Endothelial cell of umbilical vein (primary cell): Measurements from ENCODE around the gene ABCB9. TPM values are rescaled to one million over a fixed set of nuclear protein-coding genes. Genes with fewer than 3 reads are reported as not detected.

Source experiments
- BruUV-seq: library from RNA; stranded (reverse); fragments of 400-500 nt; replicated peaks from 2 replicates; lab custom pipeline; 2021; lab: Mats Ljungman, UMichigan
- CTCF ChIA-PET: fragments of 300-600, 350-600 bp; sonication (Branson Sonifier 250); formaldehyde crosslinking; loops from one replicate; lab custom pipeline; 2021; ENCODE audit warnings: antibody characterized with exemption, inconsistent platforms; lab: Charles Lee
- POLR2A ChIA-PET: fragments of 300-600, 350-600 bp; sonication (Branson Sonifier 250); formaldehyde crosslinking; loops from one replicate; lab custom pipeline; 2021; ENCODE audit warnings: antibody characterized with exemption, inconsistent platforms; lab: Charles Lee
- DNase-seq: peaks from one replicate; pipeline ENCODE4 v3.0.0-alpha.2; 2011; ENCODE audit warnings: low read depth, low spot score
- FAIRE-seq: peaks from 2 replicates; lab custom pipeline; 2011; peaks lifted over from hg19 to GRCh38; lab: Jason Lieb, UNC
- H2AFZ ChIP-seq: 2 replicates; pipeline ENCODE4 v1.6.0; 2012; ENCODE audit warnings: low read depth, low read length, control low read depth, inconsistent platforms
- H3K27ac ChIP-seq: 2 replicates; pipeline ENCODE4 v1.5.1; 2011; ENCODE audit warnings: low read depth, mild to moderate bottlenecking, control low read depth, low read length, moderate library complexity; ENCODE audit not compliant: insufficient read depth
- H3K27me3 ChIP-seq, 2 experiments: 2 replicates each; pipeline versions ENCODE4 v1.6.0 to v1.6.1; 2011; ENCODE audit warnings: low read length in 2 of 2, mixed read lengths in 1 of 2; ENCODE audit not compliant: control insufficient read depth in 2 of 2, insufficient read depth in 2 of 2
- H3K36me3 ChIP-seq, 2 experiments: 2 replicates in 1 of 2; 3 replicates in 1 of 2; pipeline ENCODE4 v1.5.1; 2011; ENCODE audit warnings: low read length in 2 of 2, mild to moderate bottlenecking in 1 of 2, moderate library complexity in 1 of 2; ENCODE audit not compliant: control insufficient read depth in 2 of 2, insufficient read depth in 2 of 2; ENCODE audit errors: extremely low read depth in 1 of 2
- H3K4me1 ChIP-seq: 3 replicates; pipeline ENCODE4 v1.5.1; 2011; ENCODE audit warnings: mild to moderate bottlenecking, low read length; ENCODE audit not compliant: control insufficient read depth, insufficient read depth; ENCODE audit errors: extremely low read depth
- H3K4me2 ChIP-seq: 2 replicates; pipeline ENCODE4 v1.6.1; 2011; ENCODE audit warnings: low read length, control low read depth, mixed read lengths; ENCODE audit not compliant: insufficient read depth
- H3K4me3 ChIP-seq, 3 experiments: fragments of 200-600 bp in 1 of 3; sonication (generic), shearing (Covaris generic) in 1 of 3; replicated peaks in 1 of 3; 2 replicates each; pipeline ENCODE4 v1.5.1; 2011 to 2016; ENCODE audit warnings: control low read depth in 3 of 3, low read length in 3 of 3, mild to moderate bottlenecking in 2 of 3, inconsistent platforms in 1 of 3, low read depth in 1 of 3, moderate library complexity in 1 of 3; ENCODE audit not compliant: insufficient read depth in 1 of 3
- H3K79me2 ChIP-seq: 2 replicates; pipeline ENCODE4 v1.6.0; 2012; ENCODE audit warnings: low read length, inconsistent platforms; ENCODE audit not compliant: control insufficient read depth, insufficient read depth
- H3K9ac ChIP-seq: replicated peaks from 2 replicates; pipeline ENCODE3; 2011; ENCODE audit warnings: low read length, control low read depth; ENCODE audit not compliant: insufficient read depth; ENCODE audit errors: extremely low read depth
- H3K9me1 ChIP-seq: replicated peaks from 3 replicates; pipeline ENCODE4 v1.6.0; 2011; ENCODE audit warnings: mild to moderate bottlenecking, low read length; ENCODE audit not compliant: control insufficient read depth, insufficient read depth; ENCODE audit errors: extremely low read depth
- H3K9me3 ChIP-seq: replicated peaks from 2 replicates; pipeline ENCODE4 v1.5.1; 2012; ENCODE audit warnings: low read length, inconsistent platforms; ENCODE audit not compliant: control insufficient read depth, insufficient read depth
- H4K20me1 ChIP-seq: replicated peaks from 2 replicates; pipeline ENCODE3; 2011; ENCODE audit warnings: mild to moderate bottlenecking, low read length; ENCODE audit not compliant: control insufficient read depth, insufficient read depth; ENCODE audit errors: extremely low read depth
- CTCF ChIP-seq, 2 donors: IDR thresholded peaks; 1 replicate in 1 of 2; 2 replicates in 1 of 2; pipeline ENCODE4 v1.5.1; 2011; ENCODE audit warnings: low read length in 2 of 2, mild to moderate bottlenecking in 2 of 2, moderate library complexity in 2 of 2, control low read depth in 1 of 2, inconsistent platforms in 1 of 2, low read depth in 1 of 2; ENCODE audit not compliant: insufficient read depth in 1 of 2; ENCODE audit errors: extremely low read depth in 1 of 2
- EZH2 ChIP-seq: IDR thresholded peaks from 2 replicates; pipeline ENCODE4 v1.6.1; 2012; ENCODE audit warnings: borderline replicate concordance, low read depth, mild to moderate bottlenecking, moderate library complexity, low read length, inconsistent platforms; ENCODE audit not compliant: severe bottlenecking
- FOS ChIP-seq: IDR thresholded peaks from 2 replicates; pipeline ENCODE4 v1.6.1; 2011; ENCODE audit warnings: mild to moderate bottlenecking, low read length, moderate library complexity, borderline replicate concordance; ENCODE audit not compliant: insufficient read depth
- GATA2 ChIP-seq: IDR thresholded peaks from 2 replicates; pipeline ENCODE4 v1.7.0; 2011; ENCODE audit warnings: low read depth, mild to moderate bottlenecking, moderate library complexity, mixed read lengths, low read length; ENCODE audit not compliant: insufficient read length, insufficient read depth
- JUN ChIP-seq: IDR thresholded peaks from 2 replicates; pipeline ENCODE4 v1.6.1; 2011; ENCODE audit warnings: borderline replicate concordance, low read depth; ENCODE audit not compliant: insufficient read length, insufficient read depth
- MAX ChIP-seq: IDR thresholded peaks from 2 replicates; pipeline ENCODE4 v1.6.1; 2011; ENCODE audit not compliant: insufficient read depth, insufficient read length
- MYC ChIP-seq: IDR thresholded peaks from one replicate; pipeline ENCODE4 v1.6.1; 2011; ENCODE audit warnings: mild to moderate bottlenecking, low read depth, low read length
- POLR2AphosphoS5 ChIP-seq: IDR thresholded peaks from 2 replicates; pipeline ENCODE4 v1.6.1; 2012; ENCODE audit warnings: low read depth, mild to moderate bottlenecking, control low read depth, low read length, moderate library complexity; ENCODE audit not compliant: insufficient read depth
- dilution Hi-C: fragments of 300-500 bp; cut with MboI; formaldehyde crosslinking; loops from one replicate; pipeline ENCODE4 v1.15.0; 2019; ENCODE audit warnings: low sequenced_read_pairs; ENCODE audit not compliant: extremely low pct_ligation_motif_present
- intact Hi-C: fragments of 100-400 bp; cut with micrococcal nuclease; formaldehyde crosslinking; loops from one replicate; pipeline ENCODE4 v1.10.0; 2022
- polyA plus RNA-seq, 4 experiments: library from polyadenylated mRNA; depleted of rRNA in 3 of 4; stranded (reverse) in 3 of 4; unstranded in 1 of 4; fragments of >200 nt; gene quantifications; 2 replicates each; pipeline versions ENCODE4 v1.2.1 to v1.2.3, GENCODE V29; 2011 to 2012; ENCODE audit warnings: missing spikeins in 1 of 4
- total RNA-seq: library from RNA; stranded (reverse); gene quantifications from 2 replicates; pipeline ENCODE4 v1.2.3, GENCODE V29; 2021

The ABCB9 gene
- total and polyA plus RNA-seq, 2 donors (not counting 3 experiments of a cell fraction or from before 2014, with no cell fraction given) = 11.7 to 16.9 TPM

GRCh38 chr12:123003257-123003656, 37.0 kb upstream of the ABCB9 start:
- Histone ChIP-seq H4K20me1 (no peaks in the 10 kb centered on the region), H3K36me3 (no peaks in the 10 kb centered on the region), H3K4me3 (no peak overlapping the region), H3K9me1 (no peaks in the 10 kb centered on the region), H3K9me3 (no peaks in the 10 kb centered on the region), H3K4me2 (no peak overlapping the region), H3K27me3 (no peaks in the 10 kb centered on the region), H3K79me2 (no peaks in the 10 kb centered on the region), H3K9ac (no peak overlapping the region), H3K27ac (no peak overlapping the region), H2AFZ (no peak overlapping the region), H3K4me1 (no peaks in the 10 kb centered on the region)
- no peak for DNase-seq
- BruUV-seq = no TSS peak
- POLR2A ChIA-PET = no interaction called here
- TF ChIP-seq POLR2AphosphoS5 (no peak), MAX (no peak), FOS (no peak), GATA2 (no peak)
- dilution Hi-C loops (no loop called here), intact Hi-C loops (loop anchor here (10.0 kb wide), 1 partner anchor 1182 kb away; no protein-coding TSS in a partner anchor)
- CTCF ChIA-PET = interaction anchor here (0.5 kb wide), 2 partner anchors 579 to 614 kb away, joined by 3 read pairs; no protein-coding TSS in a partner anchor
- no peak for FAIRE-seq

GRCh38 chr12:123001464-123001863, 35.2 kb upstream of the ABCB9 start:
- no peak for FAIRE-seq
- Histone ChIP-seq H4K20me1 (no peaks in the 10 kb centered on the region), H3K9ac (no peak overlapping the region), H3K4me1 (no peaks in the 10 kb centered on the region), H3K4me2 (no peak overlapping the region), H3K4me3 (no peak overlapping the region), H3K79me2 (no peaks in the 10 kb centered on the region), H3K9me3 (no peaks in the 10 kb centered on the region), H3K9me1 (no peaks in the 10 kb centered on the region), H3K36me3 (no peaks in the 10 kb centered on the region), H3K27me3 (no peaks in the 10 kb centered on the region), H2AFZ (no peak overlapping the region), H3K27ac (no peak overlapping the region)
- no peak for DNase-seq
- ChIA-PET POLR2A (no interaction called here), CTCF (interaction anchor here (0.7 kb wide), 1 partner anchor 620 kb away, joined by 3 read pairs; no protein-coding TSS in a partner anchor)
- TF ChIP-seq POLR2AphosphoS5 (no peak), GATA2 (no peak), MYC (no peak), EZH2 (no peak), CTCF (IDR thresholded peaks at IDR 0.05; ENCODE audit: extremely low read depth in 1 of 2, insufficient read depth in 1 of 2, low read depth in 1 of 2, low read length in 2 of 2) (no peak), FOS (no peak), MAX (no peak), JUN (no peak)
- intact Hi-C loops = loop anchor here (10.0 kb wide), 1 partner anchor 1183 kb away; no protein-coding TSS in a partner anchor
- BruUV-seq = no TSS peak
- dilution Hi-C loops = no loop called here
